HEK293 (cell line): ENCODE results near the gene ADRA2C.

ENCODE experiments used
- CTCF ChIA-PET: fragments of 350-600 bp; formaldehyde crosslinking; extraction: SDS; loops from one replicate; lab custom pipeline; 2021; ENCODE audit warnings: antibody characterized with exemption; lab: Yijun Ruan, JAX
- POLR2A ChIA-PET: fragments of 300-600 bp; formaldehyde crosslinking; extraction: SDS; loops from one replicate; lab custom pipeline; 2020; ENCODE audit warnings: antibody characterized with exemption, inconsistent platforms; lab: Yijun Ruan, JAX
- H3K27ac ChIP-seq: fragments of 200-500 bp; sonication (Bioruptor generic); 2 replicates; pipeline ENCODE4 v1.5.1; 2014; ENCODE audit warnings: low read depth, low read length, control low read depth, inconsistent platforms; ENCODE audit errors: extremely low read depth
- H3K36me3 ChIP-seq, 2 experiments: fragments of 200-500 bp in 1 of 2; sonication (Bioruptor generic) in 1 of 2; 1 replicate in 1 of 2; 2 replicates in 1 of 2; pipeline ENCODE4 v1.5.1; 2014 to 2017; ENCODE audit warnings: inconsistent platforms in 2 of 2, low read length in 2 of 2; ENCODE audit not compliant: control insufficient read depth in 2 of 2, insufficient read depth in 1 of 2
- H3K4me1 ChIP-seq: fragments of 200-500 bp; sonication (Bioruptor generic); 2 replicates; pipeline ENCODE4 v1.5.1; 2014; ENCODE audit warnings: mild to moderate bottlenecking, low read length, inconsistent platforms; ENCODE audit not compliant: control insufficient read depth, insufficient read depth
- H3K4me3 ChIP-seq: 2 replicates; pipeline ENCODE4 v1.5.1; 2011; ENCODE audit warnings: low read depth, mild to moderate bottlenecking, control low read depth, low read length, moderate library complexity
- H3K9me3 ChIP-seq: fragments of 200-500 bp; sonication (Bioruptor generic); 2 replicates; pipeline ENCODE4 v1.5.1; 2014; ENCODE audit warnings: low read depth, low read length, inconsistent platforms; ENCODE audit not compliant: control insufficient read depth, insufficient read depth
- EGR2 ChIP-seq: fragments of 450-650 bp; formaldehyde crosslinking; IDR thresholded peaks from 2 replicates; pipeline ENCODE4 v1.5.1; 2016; ENCODE audit warnings: low read depth, missing biosample characterization, missing genetic modification characterization
- KLF7 ChIP-seq: fragments of 450-650 bp; formaldehyde crosslinking; IDR thresholded peaks from 2 replicates; pipeline ENCODE4 v1.5.1; 2016; ENCODE audit warnings: missing biosample characterization, missing genetic modification characterization, borderline replicate concordance
- TCF7L2 ChIP-seq: IDR thresholded peaks from 2 replicates; pipeline ENCODE4 v1.6.1; 2011; ENCODE audit warnings: low read depth, mild to moderate bottlenecking, inconsistent platforms, low read length, moderate library complexity, borderline replicate concordance
- YY1 ChIP-seq: fragments of 450-650 bp; formaldehyde crosslinking; IDR thresholded peaks from 2 replicates; pipeline ENCODE4 v1.5.1; 2018; ENCODE audit warnings: missing biosample characterization, missing genetic modification characterization
- ZBTB17 ChIP-seq: fragments of 450-650 bp; formaldehyde crosslinking; IDR thresholded peaks from 2 replicates; pipeline ENCODE4 v1.5.1; 2016; ENCODE audit warnings: missing biosample characterization, missing genetic modification characterization
- ZBTB8A ChIP-seq: fragments of 450-650 bp; formaldehyde crosslinking; IDR thresholded peaks from 2 replicates; pipeline ENCODE4 v1.5.1; 2016; ENCODE audit warnings: missing biosample characterization, missing genetic modification characterization
- ZEB2 ChIP-seq: fragments of 450-650 bp; formaldehyde crosslinking; IDR thresholded peaks from 2 replicates; pipeline ENCODE4 v1.5.1; 2016; ENCODE audit warnings: missing biosample characterization, missing genetic modification characterization
- ZFHX2 ChIP-seq: fragments of 450-650 bp; formaldehyde crosslinking; conservative IDR thresholded peaks from 2 replicates; pipeline ENCODE4 v1.5.1; 2016; ENCODE audit warnings: missing biosample characterization, missing genetic modification characterization
- ZFP3 ChIP-seq: fragments of 450-650 bp; formaldehyde crosslinking; IDR thresholded peaks from 2 replicates; pipeline ENCODE4 v1.5.1; 2016; ENCODE audit warnings: low read depth, missing biosample characterization, missing genetic modification characterization
- ZNF174 ChIP-seq: fragments of 450-650 bp; formaldehyde crosslinking; IDR thresholded peaks from 2 replicates; pipeline ENCODE4 v1.5.0; 2017; ENCODE audit warnings: missing biosample characterization, mild to moderate bottlenecking, missing genetic modification characterization
- ZNF221 ChIP-seq: fragments of 450-650 bp; formaldehyde crosslinking; IDR thresholded peaks from 2 replicates; pipeline ENCODE4 v1.5.1; 2017; ENCODE audit warnings: missing biosample characterization, missing genetic modification characterization, borderline replicate concordance
- ZNF311 ChIP-seq: fragments of 450-650 bp; formaldehyde crosslinking; IDR thresholded peaks from 2 replicates; pipeline ENCODE4 v1.5.1; 2017; ENCODE audit warnings: missing biosample characterization, missing genetic modification characterization, borderline replicate concordance
- ZNF335 ChIP-seq: fragments of 450-650 bp; formaldehyde crosslinking; conservative IDR thresholded peaks from 2 replicates; pipeline ENCODE4 v1.5.1; 2016; ENCODE audit warnings: missing biosample characterization, missing genetic modification characterization
- ZNF341 ChIP-seq: fragments of 450-650 bp; formaldehyde crosslinking; IDR thresholded peaks from 2 replicates; pipeline ENCODE4; 2016; ENCODE audit warnings: low read depth, missing biosample characterization, missing genetic modification characterization
- ZNF600 ChIP-seq: fragments of 450-650 bp; formaldehyde crosslinking; IDR thresholded peaks from 2 replicates; pipeline ENCODE4 v1.5.1; 2016; ENCODE audit warnings: missing biosample characterization, missing genetic modification characterization
- ZNF791 ChIP-seq: fragments of 450-650 bp; formaldehyde crosslinking; IDR thresholded peaks from 2 replicates; pipeline ENCODE4 v1.5.1; 2016; ENCODE audit warnings: missing biosample characterization, missing genetic modification characterization
- ZXDB ChIP-seq: fragments of 450-650 bp; formaldehyde crosslinking; IDR thresholded peaks from 2 replicates; pipeline ENCODE4 v1.5.1; 2016; ENCODE audit warnings: missing biosample characterization, missing genetic modification characterization
- TF ChIP-seq, protein P1 (sequence below): fragments of 450-650 bp; formaldehyde crosslinking; conservative IDR thresholded peaks from 2 replicates; pipeline ENCODE4 v1.5.1; 2016; ENCODE audit warnings: low read depth, missing biosample characterization, missing genetic modification characterization
- TF ChIP-seq, protein P2 (sequence below): fragments of 450-650 bp; formaldehyde crosslinking; IDR thresholded peaks from 2 replicates; pipeline ENCODE4 v1.5.1; 2016; ENCODE audit warnings: missing biosample characterization, missing genetic modification characterization
- TF ChIP-seq, protein P3 (sequence below): fragments of 450-650 bp; IDR thresholded peaks from 2 replicates; pipeline ENCODE4 v1.5.1; 2018; ENCODE audit warnings: missing biosample characterization, mild to moderate bottlenecking, missing genetic modification characterization
- TF ChIP-seq, protein P4 (sequence below): fragments of 450-650 bp; formaldehyde crosslinking; IDR thresholded peaks from 2 replicates; pipeline ENCODE4 v1.5.1; 2016; ENCODE audit warnings: missing biosample characterization, missing genetic modification characterization
- TF ChIP-seq, protein P5 (sequence below): fragments of 450-650 bp; formaldehyde crosslinking; IDR thresholded peaks from 2 replicates; pipeline ENCODE4 v1.5.1; 2016; ENCODE audit warnings: missing biosample characterization, missing genetic modification characterization

Gene ADRA2C

DNA sequence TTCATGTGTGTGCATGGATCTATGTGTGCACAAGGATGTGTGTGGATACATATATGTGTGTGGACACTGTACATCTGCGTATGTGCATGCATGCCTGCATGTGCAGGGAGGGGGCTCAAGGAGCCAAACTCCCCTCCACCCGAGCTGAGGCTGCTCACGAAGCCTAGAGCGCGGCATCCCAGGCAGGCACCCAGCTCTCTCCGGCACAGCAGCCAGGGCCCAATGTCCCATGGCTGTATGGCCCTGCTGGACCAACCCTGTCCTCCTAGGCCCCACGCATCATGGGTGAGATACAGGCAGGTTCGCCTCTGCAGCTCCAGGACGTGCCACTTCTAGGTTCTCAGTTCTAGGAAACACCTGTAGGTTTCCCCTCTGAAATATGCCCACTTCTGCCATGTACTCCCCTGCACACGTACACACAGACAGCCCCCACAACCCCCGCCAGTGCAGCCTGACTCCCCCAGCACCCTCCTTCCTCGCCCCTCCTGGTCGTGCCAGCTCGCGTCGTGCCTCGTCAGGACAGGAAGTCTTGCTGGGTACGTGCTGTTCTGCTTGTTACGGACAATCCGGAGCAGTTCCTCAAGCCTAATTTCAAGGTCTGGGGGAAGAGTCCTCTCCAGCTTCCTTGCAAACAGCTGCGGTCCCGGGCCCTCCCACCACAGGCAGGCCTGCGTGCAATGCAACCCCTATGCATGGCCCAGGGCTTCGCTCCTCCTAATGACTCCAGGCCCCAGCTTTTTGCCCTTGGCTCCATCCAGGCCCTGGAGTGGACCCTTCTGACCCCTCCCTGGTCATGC is 3.2 kb upstream of the ADRA2C start:
- peak; percentile 88 for TF ChIP-seq ZNF600 (tag by site-specific recombination)
- TF ChIP-seq ZNF174 (tag by site-specific recombination): no peak
- no peak for TF ChIP-seq KLF7 (tag by site-specific recombination)
- TF ChIP-seq, protein P1, sequence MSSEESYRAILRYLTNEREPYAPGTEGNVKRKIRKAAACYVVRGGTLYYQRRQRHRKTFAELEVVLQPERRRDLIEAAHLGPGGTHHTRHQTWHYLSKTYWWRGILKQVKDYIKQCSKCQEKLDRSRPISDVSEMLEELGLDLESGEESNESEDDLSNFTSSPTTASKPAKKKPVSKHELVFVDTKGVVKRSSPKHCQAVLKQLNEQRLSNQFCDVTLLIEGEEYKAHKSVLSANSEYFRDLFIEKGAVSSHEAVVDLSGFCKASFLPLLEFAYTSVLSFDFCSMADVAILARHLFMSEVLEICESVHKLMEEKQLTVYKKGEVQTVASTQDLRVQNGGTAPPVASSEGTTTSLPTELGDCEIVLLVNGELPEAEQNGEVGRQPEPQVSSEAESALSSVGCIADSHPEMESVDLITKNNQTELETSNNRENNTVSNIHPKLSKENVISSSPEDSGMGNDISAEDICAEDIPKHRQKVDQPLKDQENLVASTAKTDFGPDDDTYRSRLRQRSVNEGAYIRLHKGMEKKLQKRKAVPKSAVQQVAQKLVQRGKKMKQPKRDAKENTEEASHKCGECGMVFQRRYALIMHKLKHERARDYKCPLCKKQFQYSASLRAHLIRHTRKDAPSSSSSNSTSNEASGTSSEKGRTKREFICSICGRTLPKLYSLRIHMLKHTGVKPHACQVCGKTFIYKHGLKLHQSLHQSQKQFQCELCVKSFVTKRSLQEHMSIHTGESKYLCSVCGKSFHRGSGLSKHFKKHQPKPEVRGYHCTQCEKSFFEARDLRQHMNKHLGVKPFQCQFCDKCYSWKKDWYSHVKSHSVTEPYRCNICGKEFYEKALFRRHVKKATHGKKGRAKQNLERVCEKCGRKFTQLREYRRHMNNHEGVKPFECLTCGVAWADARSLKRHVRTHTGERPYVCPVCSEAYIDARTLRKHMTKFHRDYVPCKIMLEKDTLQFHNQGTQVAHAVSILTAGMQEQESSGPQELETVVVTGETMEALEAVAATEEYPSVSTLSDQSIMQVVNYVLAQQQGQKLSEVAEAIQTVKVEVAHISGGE (tag by site-specific recombination): no peak
- TF ChIP-seq ZNF221 (tag by site-specific recombination): no peak
- TF ChIP-seq ZFP3 (tag by site-specific recombination): no peak
- TF ChIP-seq, protein P2, sequence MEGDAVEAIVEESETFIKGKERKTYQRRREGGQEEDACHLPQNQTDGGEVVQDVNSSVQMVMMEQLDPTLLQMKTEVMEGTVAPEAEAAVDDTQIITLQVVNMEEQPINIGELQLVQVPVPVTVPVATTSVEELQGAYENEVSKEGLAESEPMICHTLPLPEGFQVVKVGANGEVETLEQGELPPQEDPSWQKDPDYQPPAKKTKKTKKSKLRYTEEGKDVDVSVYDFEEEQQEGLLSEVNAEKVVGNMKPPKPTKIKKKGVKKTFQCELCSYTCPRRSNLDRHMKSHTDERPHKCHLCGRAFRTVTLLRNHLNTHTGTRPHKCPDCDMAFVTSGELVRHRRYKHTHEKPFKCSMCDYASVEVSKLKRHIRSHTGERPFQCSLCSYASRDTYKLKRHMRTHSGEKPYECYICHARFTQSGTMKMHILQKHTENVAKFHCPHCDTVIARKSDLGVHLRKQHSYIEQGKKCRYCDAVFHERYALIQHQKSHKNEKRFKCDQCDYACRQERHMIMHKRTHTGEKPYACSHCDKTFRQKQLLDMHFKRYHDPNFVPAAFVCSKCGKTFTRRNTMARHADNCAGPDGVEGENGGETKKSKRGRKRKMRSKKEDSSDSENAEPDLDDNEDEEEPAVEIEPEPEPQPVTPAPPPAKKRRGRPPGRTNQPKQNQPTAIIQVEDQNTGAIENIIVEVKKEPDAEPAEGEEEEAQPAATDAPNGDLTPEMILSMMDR (tag by site-specific recombination): no peak
- no peaks in the 10 kb centered on the region for H3K4me1 ChIP-seq
- no peak overlapping the region for H3K27ac ChIP-seq
- no peaks in the 10 kb centered on the region for H3K9me3 ChIP-seq
- no peak overlapping the region for H3K4me3 ChIP-seq
- ChIA-PET POLR2A (no interaction called here), CTCF (no interaction called here)
- H3K36me3 ChIP-seq: no peaks in the 10 kb centered on the region

DNA sequence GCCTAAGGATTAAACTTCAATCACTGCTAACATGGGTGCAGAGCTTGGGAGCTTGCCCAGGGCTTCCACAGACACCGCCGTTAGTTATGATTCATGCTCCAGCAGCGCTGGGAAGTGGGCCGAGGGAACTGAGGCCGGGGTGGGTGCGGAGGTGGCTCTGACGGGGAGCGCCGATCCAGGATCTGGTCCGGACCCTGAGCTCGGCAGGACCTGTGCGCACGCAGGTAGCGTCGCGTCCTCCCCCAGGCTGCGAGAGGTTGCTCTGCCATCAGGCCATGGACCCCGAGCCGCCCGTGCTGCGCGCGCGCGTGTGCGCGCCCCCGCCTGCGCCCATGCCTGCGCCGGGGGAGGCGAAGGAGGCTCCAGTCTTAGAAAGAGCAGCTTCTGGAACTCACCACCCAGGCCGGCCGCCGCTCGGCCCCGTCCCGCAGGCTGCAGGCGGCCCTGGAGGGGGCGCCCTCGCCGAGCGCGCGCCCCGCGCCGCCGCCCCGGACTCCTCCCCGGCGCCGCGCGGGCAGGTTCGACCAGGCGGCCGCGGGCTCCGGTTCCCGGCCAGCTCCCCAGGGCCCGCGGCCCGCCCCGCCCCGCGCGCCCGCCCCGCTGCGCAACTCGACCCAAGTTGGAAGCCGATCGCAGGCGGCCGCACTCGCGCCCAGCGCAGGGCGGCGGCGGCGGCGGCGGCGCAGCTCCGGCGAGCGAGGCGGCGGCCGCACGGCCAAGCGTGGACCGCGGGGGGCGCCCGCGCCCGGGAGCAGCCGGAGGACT is 732 bp upstream of the ADRA2C start:
- no peaks in the 10 kb centered on the region for H3K36me3 ChIP-seq
- peak overlapping the region; percentile 53; the same call in 1 of the 2 replicates for H3K27ac ChIP-seq
- CTCF ChIA-PET: interaction anchor here (0.7 to 2.5 kb wide), 9 partner anchors 9 to 175 kb away, joined by 3 to 10 read pairs (median 4); no protein-coding TSS in a partner anchor
- H3K4me1 ChIP-seq: no peaks in the 10 kb centered on the region
- POLR2A ChIA-PET: interaction anchor here (0.7 to 1.0 kb wide), 2 partner anchors 15 to 18 kb away, joined by 3 to 4 read pairs; no protein-coding TSS in a partner anchor
- H3K4me3 ChIP-seq: peak overlapping the region; percentile 27
- no peaks in the 10 kb centered on the region for H3K9me3 ChIP-seq
- TF ChIP-seq, protein P3, sequence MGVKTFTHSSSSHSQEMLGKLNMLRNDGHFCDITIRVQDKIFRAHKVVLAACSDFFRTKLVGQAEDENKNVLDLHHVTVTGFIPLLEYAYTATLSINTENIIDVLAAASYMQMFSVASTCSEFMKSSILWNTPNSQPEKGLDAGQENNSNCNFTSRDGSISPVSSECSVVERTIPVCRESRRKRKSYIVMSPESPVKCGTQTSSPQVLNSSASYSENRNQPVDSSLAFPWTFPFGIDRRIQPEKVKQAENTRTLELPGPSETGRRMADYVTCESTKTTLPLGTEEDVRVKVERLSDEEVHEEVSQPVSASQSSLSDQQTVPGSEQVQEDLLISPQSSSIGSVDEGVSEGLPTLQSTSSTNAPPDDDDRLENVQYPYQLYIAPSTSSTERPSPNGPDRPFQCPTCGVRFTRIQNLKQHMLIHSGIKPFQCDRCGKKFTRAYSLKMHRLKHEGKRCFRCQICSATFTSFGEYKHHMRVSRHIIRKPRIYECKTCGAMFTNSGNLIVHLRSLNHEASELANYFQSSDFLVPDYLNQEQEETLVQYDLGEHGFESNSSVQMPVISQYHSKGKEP (tag by site-specific recombination): no peak
- TF ChIP-seq YY1 (tag by site-specific recombination) (0 out of 2 replicates have a peak, but pooled peaks have one; percentile 23), ZXDB (tag by site-specific recombination) (no peak), ZNF791 (tag by site-specific recombination) (no peak), ZBTB17 (peak; percentile 94), ZNF311 (no peak), EGR2 (tag by site-specific recombination) (peak; percentile 52; the same call in 1 of the 2 replicates), ZFHX2 (tag by site-specific recombination) (peak; percentile 82), ZNF335 (tag by site-specific recombination) (peak; percentile 47), TCF7L2 (no peak), ZNF341 (tag by site-specific recombination) (no peak), ZEB2 (tag by site-specific recombination) (peak; percentile 50; the same call in 1 of the 2 replicates), ZBTB8A (tag by site-specific recombination) (peak; percentile 50)
- TF ChIP-seq, protein P4, sequence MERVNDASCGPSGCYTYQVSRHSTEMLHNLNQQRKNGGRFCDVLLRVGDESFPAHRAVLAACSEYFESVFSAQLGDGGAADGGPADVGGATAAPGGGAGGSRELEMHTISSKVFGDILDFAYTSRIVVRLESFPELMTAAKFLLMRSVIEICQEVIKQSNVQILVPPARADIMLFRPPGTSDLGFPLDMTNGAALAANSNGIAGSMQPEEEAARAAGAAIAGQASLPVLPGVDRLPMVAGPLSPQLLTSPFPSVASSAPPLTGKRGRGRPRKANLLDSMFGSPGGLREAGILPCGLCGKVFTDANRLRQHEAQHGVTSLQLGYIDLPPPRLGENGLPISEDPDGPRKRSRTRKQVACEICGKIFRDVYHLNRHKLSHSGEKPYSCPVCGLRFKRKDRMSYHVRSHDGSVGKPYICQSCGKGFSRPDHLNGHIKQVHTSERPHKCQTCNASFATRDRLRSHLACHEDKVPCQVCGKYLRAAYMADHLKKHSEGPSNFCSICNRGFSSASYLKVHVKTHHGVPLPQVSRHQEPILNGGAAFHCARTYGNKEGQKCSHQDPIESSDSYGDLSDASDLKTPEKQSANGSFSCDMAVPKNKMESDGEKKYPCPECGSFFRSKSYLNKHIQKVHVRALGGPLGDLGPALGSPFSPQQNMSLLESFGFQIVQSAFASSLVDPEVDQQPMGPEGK (tag by site-specific recombination): peak; percentile 34; the same call in 1 of the 2 replicates
- TF ChIP-seq, protein P5, sequence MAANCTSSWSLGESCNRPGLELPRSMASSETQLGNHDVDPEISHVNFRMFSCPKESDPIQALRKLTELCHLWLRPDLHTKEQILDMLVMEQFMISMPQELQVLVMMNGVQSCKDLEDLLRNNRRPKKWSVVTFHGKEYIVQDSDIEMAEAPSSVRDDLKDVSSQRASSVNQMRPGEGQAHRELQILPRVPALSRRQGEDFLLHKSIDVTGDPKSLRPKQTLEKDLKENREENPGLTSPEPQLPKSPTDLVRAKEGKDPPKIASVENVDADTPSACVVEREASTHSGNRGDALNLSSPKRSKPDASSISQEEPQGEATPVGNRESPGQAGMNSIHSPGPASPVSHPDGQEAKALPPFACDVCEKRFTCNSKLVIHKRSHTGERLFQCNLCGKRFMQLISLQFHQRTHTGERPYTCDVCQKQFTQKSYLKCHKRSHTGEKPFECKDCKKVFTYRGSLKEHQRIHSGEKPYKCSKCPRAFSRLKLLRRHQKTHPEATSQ (tag by site-specific recombination): no peak
